ENCODE data around the gene TMEM106B. TPM values are rescaled to one million over a fixed set of nuclear protein-coding genes. Genes with fewer than 3 reads are reported as not detected.

Gene TMEM106B
- total RNA-seq: 10 to 100 TPM; 47.6 to 55.1 TPM

GRCh38 chr7:12211054-12211710 lies at the start of gene TMEM106B:
TSS of gene TMEM106B (plus strand) at chr7:12211294. CDS start at chr7:12214811, 3,517 bp downstream.

Other genes with a start within 250 kb of the TMEM106B start
- not detected for gene VWDE, start 192.6 kb downstream of the TMEM106B start, total RNA-seq

Measured in melanocyte of skin (primary cell).